NCI-H2196 treated with DMSO at 0.1 percent for 48 hours (cell line): Measurements from ENCODE around the gene FUT8.
"Not testable (repeated sequence)": the region's sequence is repeated elsewhere in the genome, so short reads cannot be mapped to it uniquely, and the experiment has no call there.

Experiments
- DNase-seq: peaks from one replicate; lab custom pipeline; 2025; ENCODE audit not compliant: unreplicated experiment; lab: John Stamatoyannopoulos, UW

FUT8 gene

GRCh38 chr14:65613131-65613650, 200.7 kb downstream of the FUT8 start:
- no peak for DNase-seq

GRCh38 chr14:65618996-65619395, 206.5 kb downstream of the FUT8 start:
- no peak for DNase-seq

GRCh38 chr14:65620195-65620594, 207.7 kb downstream of the FUT8 start:
- no peak for DNase-seq

- no peak for DNase-seq
Observed at GRCh38 chr14:65622703-65623102, 210.2 kb downstream of the FUT8 start.

GRCh38 chr14:65623759-65624158, 211.2 kb downstream of the FUT8 start:
- DNase-seq: no peak

GRCh38 chr14:65627315-65627714, 214.8 kb downstream of the FUT8 start:
- no peak for DNase-seq

DNA sequence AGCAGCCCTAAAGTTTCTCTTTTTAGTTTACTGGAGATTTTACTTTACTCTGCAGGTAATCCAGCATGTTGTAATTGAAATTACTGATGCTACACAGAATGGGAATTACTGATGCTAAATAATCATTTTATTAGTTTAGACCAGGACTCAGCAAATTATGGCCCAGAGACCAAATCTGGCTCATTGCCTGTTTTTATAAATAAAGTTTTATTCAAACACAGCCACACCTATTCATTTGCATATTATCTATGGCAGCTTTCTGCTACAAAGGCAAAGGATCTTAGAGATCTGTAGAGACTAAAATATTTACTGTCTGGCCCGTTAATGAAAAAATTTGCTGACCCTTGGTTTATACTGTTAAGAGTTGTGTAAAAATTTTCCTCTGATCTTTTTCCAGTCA, 216.1 kb downstream of the FUT8 start:
- no peak for DNase-seq

DNA sequence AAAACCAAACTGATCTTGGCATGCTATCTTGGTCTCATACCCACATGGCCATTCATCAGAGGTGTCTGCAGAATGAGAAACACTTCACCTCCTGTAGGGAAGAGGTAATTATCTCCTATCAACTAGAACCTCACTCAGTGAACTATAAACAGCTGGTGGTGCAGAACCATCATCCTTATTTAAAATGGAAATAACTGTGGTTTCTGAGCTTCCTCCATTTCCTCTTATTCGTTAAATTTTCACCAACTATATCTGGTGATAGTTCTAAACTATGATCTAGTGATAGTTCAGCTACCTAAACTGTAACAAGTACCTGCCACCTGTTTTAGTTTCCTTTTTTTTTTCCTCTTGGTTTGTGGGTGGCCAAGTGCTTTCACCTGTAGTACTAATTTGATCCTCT, 218.5 kb downstream of the FUT8 start:
- no peak for DNase-seq

GRCh38 chr14:65632487-65632886, 220.0 kb downstream of the FUT8 start:
- no peak for DNase-seq

- not testable (repeated sequence) for DNase-seq
Observed at GRCh38 chr14:65633666-65634065, 221.1 kb downstream of the FUT8 start.

DNA sequence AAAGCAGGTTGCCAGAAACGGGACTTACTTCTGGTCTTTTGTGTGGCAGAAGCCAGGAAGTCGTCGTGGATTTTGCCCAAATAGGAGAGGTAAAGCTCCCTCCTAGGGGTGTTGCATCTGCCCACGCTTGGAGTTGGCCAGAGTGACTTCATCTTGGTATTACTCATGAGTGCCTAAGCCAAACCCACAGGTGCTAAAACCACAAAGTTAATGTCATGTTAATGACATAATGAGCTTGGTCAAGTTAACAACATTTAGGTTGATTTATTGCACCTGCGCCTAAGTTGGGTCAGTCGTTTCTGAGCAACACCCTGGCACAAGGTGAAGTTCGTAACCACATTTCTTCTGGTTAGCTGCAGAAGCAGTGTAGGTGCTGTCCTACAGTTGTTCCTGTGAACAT, 225.2 kb downstream of the FUT8 start:
- no peak for DNase-seq

- no peak for DNase-seq
Observed at GRCh38 chr14:65639216-65639615, 226.7 kb downstream of the FUT8 start.

DNA sequence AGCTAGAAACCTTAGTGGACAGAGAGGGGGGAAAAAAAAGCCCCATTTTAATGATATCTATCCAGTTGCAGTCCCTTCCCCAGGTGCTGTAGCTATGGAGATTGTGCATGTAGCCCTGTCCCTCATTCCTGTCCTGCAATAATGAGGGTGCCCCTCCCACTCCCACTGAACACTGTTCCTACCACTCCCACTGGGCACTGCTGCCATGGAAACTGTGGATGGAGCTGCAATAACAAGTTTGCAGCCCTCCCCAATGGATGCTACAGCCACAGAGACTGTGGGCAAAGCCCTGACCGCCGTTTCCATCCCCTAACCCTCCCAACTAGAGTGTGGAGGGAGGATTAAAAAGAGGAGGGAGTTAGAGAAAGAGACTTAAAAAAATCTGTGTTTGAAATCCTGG, 238.3 kb downstream of the FUT8 start:
- no peak for DNase-seq

GRCh38 chr14:65656554-65656953, 244.0 kb downstream of the FUT8 start:
- DNase-seq: no peak

DNA sequence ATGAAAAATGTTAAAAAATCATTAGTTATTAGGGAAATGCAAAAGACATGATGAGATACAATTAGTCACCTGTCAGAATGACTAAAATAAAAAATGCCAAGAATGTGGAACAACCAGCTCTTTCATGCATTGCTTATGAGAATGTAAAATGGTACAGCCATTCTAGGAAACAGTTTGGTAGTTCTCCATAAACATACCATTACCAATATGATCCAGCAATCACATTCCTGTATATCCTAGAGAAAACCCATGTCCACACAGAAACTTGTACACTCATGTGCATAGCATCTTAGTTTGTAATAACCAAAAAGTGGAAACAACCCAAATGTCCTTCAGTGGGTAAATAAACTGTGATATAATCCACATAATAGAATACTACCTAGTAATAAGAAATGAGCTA, 245.7 kb downstream of the FUT8 start:
- DNase-seq: no peak

DNA sequence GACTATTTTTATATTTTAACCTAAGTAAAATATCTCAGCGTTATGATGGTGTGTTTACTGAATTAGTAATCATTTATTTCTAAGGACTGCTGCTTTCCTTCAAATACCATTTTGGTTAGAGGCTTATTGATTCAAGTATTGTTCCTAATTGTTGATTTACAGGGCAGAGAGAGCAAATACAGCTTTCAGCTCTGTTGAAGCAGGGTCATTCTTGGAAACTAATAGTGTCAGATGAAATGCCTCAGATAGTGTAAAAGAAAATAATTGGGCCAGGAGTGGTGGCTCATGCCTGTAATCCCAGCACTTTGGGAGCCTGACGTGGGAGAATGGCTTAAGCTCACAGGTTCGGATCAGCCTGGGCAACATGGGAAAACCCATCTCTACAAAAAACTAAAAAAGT, 249.3 kb downstream of the FUT8 start:
- no peak for DNase-seq

DNA sequence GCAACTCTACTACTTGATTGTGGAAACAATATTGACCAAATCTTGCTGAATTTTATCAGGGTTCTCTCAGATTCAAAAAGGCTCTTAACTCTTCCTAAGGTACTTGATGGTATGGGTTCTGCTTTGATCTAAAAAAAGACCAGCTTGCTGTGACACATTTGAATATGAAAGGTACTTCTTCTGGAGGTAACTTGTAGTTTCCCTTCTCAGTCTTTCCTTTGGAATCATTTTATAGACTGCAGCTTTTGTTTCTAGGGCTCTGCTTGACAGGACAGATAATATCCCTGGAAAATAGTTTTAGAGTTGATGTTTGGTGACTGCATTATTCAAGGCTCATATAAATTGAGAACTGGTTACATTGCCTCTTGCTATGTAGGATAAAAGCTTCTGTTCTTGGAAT, 251.9 kb downstream of the FUT8 start:
- no peak for DNase-seq

GRCh38 chr14:65676361-65677014, 264.0 kb downstream of the FUT8 start:
- no peak for DNase-seq

DNA sequence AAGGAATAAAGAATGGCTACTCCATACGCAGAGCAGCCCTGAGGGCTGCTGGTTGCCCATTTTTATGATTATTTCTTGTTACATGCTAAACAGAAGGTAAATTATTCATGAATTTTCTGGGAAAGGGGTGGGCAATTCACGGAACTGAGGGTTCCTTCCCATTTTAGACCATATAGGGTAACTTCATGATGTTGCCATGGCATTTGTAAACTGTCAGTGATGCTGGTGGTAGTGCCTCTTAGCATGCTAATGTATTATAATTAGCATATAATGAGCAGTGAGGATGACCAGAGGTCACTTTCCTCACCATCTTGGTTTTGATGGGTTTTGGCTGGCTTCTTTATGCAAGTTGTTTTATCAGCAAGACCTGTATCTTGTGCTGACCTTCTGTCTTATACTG, 273.0 kb downstream of the FUT8 start:
- DNase-seq: no peak

DNA sequence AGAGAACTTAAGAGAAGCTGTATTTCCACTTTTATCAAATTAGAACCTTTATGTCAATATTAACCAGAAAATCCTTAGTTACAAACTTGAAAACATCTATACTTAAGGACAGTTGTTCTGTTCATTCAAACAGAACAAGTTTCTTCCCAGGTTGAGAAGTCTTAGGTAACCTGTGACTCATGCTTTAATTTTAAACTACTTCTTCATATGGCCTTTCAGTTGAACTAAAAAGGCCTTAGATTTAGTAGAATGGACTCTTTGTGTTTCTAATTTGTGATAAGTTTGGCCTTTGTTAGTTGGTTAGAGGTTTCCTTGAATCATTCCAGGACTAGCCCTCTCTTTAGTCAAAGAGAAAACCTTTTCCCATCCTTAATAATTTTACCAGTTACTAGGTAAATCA, 274.2 kb downstream of the FUT8 start:
- DNase-seq: no peak

- DNase-seq: no peak
Observed at GRCh38 chr14:65689070-65689469, 276.5 kb downstream of the FUT8 start.

DNA sequence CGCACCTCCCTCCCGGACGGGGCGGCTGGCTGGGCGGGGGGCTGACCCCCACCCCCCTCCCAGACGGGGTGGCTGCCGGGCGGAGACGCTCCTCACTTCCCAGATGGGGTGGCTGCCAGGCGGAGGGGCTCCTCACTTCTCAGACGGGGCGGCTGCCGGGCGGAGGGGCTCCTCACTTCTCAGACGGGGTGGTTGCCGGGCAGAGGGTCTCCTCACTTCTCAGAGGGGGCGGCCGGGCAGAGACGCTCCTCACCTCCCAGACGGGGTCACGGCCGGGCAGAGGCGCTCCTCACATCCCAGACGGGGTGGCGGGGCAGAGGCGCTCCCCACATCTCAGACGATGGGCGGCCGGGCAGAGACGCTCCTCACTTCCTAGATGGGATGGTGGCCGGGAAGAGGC, 280.0 kb downstream of the FUT8 start:
- not testable (repeated sequence) for DNase-seq

GRCh38 chr14:65696801-65697200, 284.3 kb downstream of the FUT8 start:
- DNase-seq: no peak
